GM18907 (cell line): ENCODE data around the gene YWHAE.
"Not testable (repeated sequence)": the region's sequence is repeated elsewhere in the genome, so short reads cannot be mapped to it uniquely, and the experiment has no call there.

Source experiments
- ATAC-seq: cut with Tn5 transposase; IDR thresholded peaks from one replicate; pipeline ENCODE4 v1.9.1; 2021; ENCODE audit warnings: mild to moderate bottlenecking, moderate library complexity; ENCODE audit not compliant: unreplicated experiment

The YWHAE gene

GRCh38 chr17:1340371-1340770, 59.7 kb downstream of the YWHAE start:
- ATAC-seq, result no peak

- no peak for ATAC-seq
Measured at GRCh38 chr17:1331708-1332107, 68.3 kb downstream of the YWHAE start.

GRCh38 chr17:1329745-1330343, 70.2 kb downstream of the YWHAE start:
- ATAC-seq, result no peak

- ATAC-seq, result no peak
Measured at GRCh38 chr17:1328437-1328836, 71.6 kb downstream of the YWHAE start.

- ATAC-seq, result no peak
Measured at GRCh38 chr17:1325766-1326165, 74.3 kb downstream of the YWHAE start.

- ATAC-seq, result no peak
Measured at GRCh38 chr17:1324201-1324771, 75.7 kb downstream of the YWHAE start.

GRCh38 chr17:1323336-1323735, 76.7 kb downstream of the YWHAE start:
- no peak for ATAC-seq

- ATAC-seq, result no peak
Measured at GRCh38 chr17:1322480-1322879, 77.5 kb downstream of the YWHAE start.

- no peak for ATAC-seq
Measured at GRCh38 chr17:1322014-1322428, 78.0 kb downstream of the YWHAE start.

GRCh38 chr17:1315891-1316403, 84.1 kb downstream of the YWHAE start:
- no peak for ATAC-seq

- ATAC-seq, result no peak
Measured at GRCh38 chr17:1315409-1315808, 84.6 kb downstream of the YWHAE start.

- no peak for ATAC-seq
Measured at GRCh38 chr17:1313270-1314005, 86.6 kb downstream of the YWHAE start.

GRCh38 chr17:1312261-1312870, 87.7 kb downstream of the YWHAE start:
- ATAC-seq, result no peak

- ATAC-seq, result not testable (repeated sequence)
Measured at GRCh38 chr17:1307829-1308228, 92.2 kb downstream of the YWHAE start.

GRCh38 chr17:1304962-1305563, 95.0 kb downstream of the YWHAE start:
- ATAC-seq, result no peak

- ATAC-seq, result no peak
Measured at GRCh38 chr17:1304522-1304921, 95.5 kb downstream of the YWHAE start.

- no peak for ATAC-seq
Measured at GRCh38 chr17:1302761-1303160, 97.3 kb downstream of the YWHAE start.

GRCh38 chr17:1301546-1301945, 98.5 kb downstream of the YWHAE start:
- ATAC-seq, result no peak

- ATAC-seq, result no peak
Measured at GRCh38 chr17:1300371-1300905, 99.6 kb downstream of the YWHAE start.

GRCh38 chr17:1299552-1300370, 100.3 kb downstream of the YWHAE start:
- ATAC-seq, result no peak
